Hepatocyte (in vitro differentiated cells): ENCODE results near the gene RAPGEF5.

Experiments used
- EZH2phosphoT487 ChIP-seq: fragments of 200-600 bp; sonication (generic); IDR thresholded peaks from one replicate; pipeline ENCODE4 v1.6.1; 2018; ENCODE audit warnings: antibody characterized with exemption, mild to moderate bottlenecking, low read depth, moderate library complexity; ENCODE audit not compliant: unreplicated experiment, severe bottlenecking
- TF ChIP-seq, protein P1 (sequence below): fragments of 200-600 bp; sonication (generic); IDR thresholded peaks from 2 replicates; pipeline ENCODE4 v1.5.1; 2016; ENCODE audit warnings: antibody characterized with exemption, mild to moderate bottlenecking; ENCODE audit not compliant: poor library complexity

DNA sequence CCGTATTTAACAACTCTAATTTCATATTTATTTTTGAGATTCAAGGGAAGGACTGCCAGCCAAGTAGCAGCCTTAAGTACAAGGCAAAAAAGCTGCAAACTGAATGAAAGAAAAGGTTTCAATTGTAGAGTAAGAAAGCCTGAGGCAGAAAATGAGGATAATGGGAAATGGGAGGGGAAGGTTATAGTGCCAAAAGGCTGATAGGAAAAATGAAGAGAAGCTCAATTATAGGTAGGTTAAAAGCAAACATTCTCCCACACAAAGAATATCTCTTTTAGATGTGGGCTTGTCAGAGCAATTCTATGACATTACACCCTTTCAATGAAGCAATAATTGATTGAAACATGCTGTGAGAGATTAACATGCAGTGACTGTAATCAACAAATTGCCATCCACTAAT lies 175.3 kb downstream of the RAPGEF5 start:
- TF ChIP-seq, protein P1, sequence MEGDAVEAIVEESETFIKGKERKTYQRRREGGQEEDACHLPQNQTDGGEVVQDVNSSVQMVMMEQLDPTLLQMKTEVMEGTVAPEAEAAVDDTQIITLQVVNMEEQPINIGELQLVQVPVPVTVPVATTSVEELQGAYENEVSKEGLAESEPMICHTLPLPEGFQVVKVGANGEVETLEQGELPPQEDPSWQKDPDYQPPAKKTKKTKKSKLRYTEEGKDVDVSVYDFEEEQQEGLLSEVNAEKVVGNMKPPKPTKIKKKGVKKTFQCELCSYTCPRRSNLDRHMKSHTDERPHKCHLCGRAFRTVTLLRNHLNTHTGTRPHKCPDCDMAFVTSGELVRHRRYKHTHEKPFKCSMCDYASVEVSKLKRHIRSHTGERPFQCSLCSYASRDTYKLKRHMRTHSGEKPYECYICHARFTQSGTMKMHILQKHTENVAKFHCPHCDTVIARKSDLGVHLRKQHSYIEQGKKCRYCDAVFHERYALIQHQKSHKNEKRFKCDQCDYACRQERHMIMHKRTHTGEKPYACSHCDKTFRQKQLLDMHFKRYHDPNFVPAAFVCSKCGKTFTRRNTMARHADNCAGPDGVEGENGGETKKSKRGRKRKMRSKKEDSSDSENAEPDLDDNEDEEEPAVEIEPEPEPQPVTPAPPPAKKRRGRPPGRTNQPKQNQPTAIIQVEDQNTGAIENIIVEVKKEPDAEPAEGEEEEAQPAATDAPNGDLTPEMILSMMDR: no peak
- TF ChIP-seq EZH2phosphoT487: no peak
